MM.1S (cell line): ENCODE measurements around the gene MAGI2.

Experiments used
- CTCF ChIP-seq: fragments of 300-600 bp; sonication (generic); IDR thresholded peaks from 2 replicates; pipeline ENCODE4 v1.5.1; 2016; ENCODE audit warnings: antibody characterized with exemption, low read length, mixed read lengths
- EZH2 ChIP-seq: fragments of 300-600 bp; sonication (generic); optimal IDR thresholded peaks from 2 replicates; pipeline ENCODE3; 2017; ENCODE audit warnings: low read depth, mild to moderate bottlenecking, antibody characterized with exemption, low read length, mixed read lengths
- EZH2phosphoT487 ChIP-seq: fragments of 300-600 bp; sonication (generic); IDR thresholded peaks from 2 replicates; pipeline ENCODE4 v1.6.1; 2018; ENCODE audit warnings: antibody characterized with exemption, low read length

- TF ChIP-seq CTCF (no peak), EZH2 (no peak), EZH2phosphoT487 (no peak)
These were observed 1279.8 kb downstream of the MAGI2 start for GRCh38 chr7:78173666-78174065.
